ENCODE measurements around the gene TNNT2.

TNNT2 gene

GRCh38 chr1:201377611-201378092, at the start of gene TNNT2:
TNNT2 (minus strand) TSS chr1:201377680; CDS start chr1:201373254, 4,426 bp downstream.
- H3K4me1 ChIP-seq (ENCODE audit: control insufficient read depth, insufficient read depth, low read length) = peaks cover 14% of the 10 kb centered on the region
- H3K36me3 ChIP-seq (ENCODE audit: control insufficient read depth, insufficient read depth, low read length) = no peaks in the 10 kb centered on the region
- no peak within 1 kb of the TSS for H3K4me3 ChIP-seq (ENCODE audit: low read length)
- H3K9ac ChIP-seq (ENCODE audit: low read length) = no peak within 1 kb of the TSS
- peaks cover 51% of the 10 kb centered on the region for H3K27me3 ChIP-seq (ENCODE audit: control insufficient read depth, insufficient read depth, low read length)
- no peaks in the 10 kb centered on the region for H3K9me3 ChIP-seq (ENCODE audit: control insufficient read depth, low read length)

GRCh38 chr1:201426479-201427310, 49.2 kb upstream of the TNNT2 start:
- Histone ChIP-seq H3K9me3 (ENCODE audit: control insufficient read depth, low read length) (no peaks in the 10 kb centered on the region), H3K36me3 (ENCODE audit: control insufficient read depth, insufficient read depth, low read length) (no peaks in the 10 kb centered on the region), H3K9ac (ENCODE audit: low read length) (no peak overlapping the region), H3K4me3 (ENCODE audit: low read length) (no peak overlapping the region), H3K27me3 (ENCODE audit: control insufficient read depth, insufficient read depth, low read length) (no peaks in the 10 kb centered on the region), H3K4me1 (ENCODE audit: control insufficient read depth, insufficient read depth, low read length) (no peaks in the 10 kb centered on the region)

GRCh38 chr1:201424146-201424545, 46.7 kb upstream of the TNNT2 start:
- no peak overlapping the region for H3K9ac ChIP-seq (ENCODE audit: low read length)
- H3K4me1 ChIP-seq (ENCODE audit: control insufficient read depth, insufficient read depth, low read length) = no peaks in the 10 kb centered on the region
- H3K9me3 ChIP-seq (ENCODE audit: control insufficient read depth, low read length) = no peaks in the 10 kb centered on the region
- H3K27me3 ChIP-seq (ENCODE audit: control insufficient read depth, insufficient read depth, low read length) = no peaks in the 10 kb centered on the region
- no peak overlapping the region for H3K4me3 ChIP-seq (ENCODE audit: low read length)
- H3K36me3 ChIP-seq (ENCODE audit: control insufficient read depth, insufficient read depth, low read length) = no peaks in the 10 kb centered on the region

- Histone ChIP-seq H3K4me3 (ENCODE audit: low read length) (no peak overlapping the region), H3K9me3 (ENCODE audit: control insufficient read depth, low read length) (no peaks in the 10 kb centered on the region), H3K36me3 (ENCODE audit: control insufficient read depth, insufficient read depth, low read length) (no peaks in the 10 kb centered on the region), H3K27me3 (ENCODE audit: control insufficient read depth, insufficient read depth, low read length) (no peaks in the 10 kb centered on the region), H3K9ac (ENCODE audit: low read length) (no peak overlapping the region), H3K4me1 (ENCODE audit: control insufficient read depth, insufficient read depth, low read length) (no peaks in the 10 kb centered on the region)
Observed at GRCh38 chr1:201423655-201424054, 46.2 kb upstream of the TNNT2 start.

GRCh38 chr1:201422436-201423030, 45.1 kb upstream of the TNNT2 start:
- Histone ChIP-seq H3K4me1 (ENCODE audit: control insufficient read depth, insufficient read depth, low read length) (no peaks in the 10 kb centered on the region), H3K4me3 (ENCODE audit: low read length) (no peak overlapping the region), H3K9ac (ENCODE audit: low read length) (no peak overlapping the region), H3K9me3 (ENCODE audit: control insufficient read depth, low read length) (no peaks in the 10 kb centered on the region), H3K36me3 (ENCODE audit: control insufficient read depth, insufficient read depth, low read length) (no peaks in the 10 kb centered on the region), H3K27me3 (ENCODE audit: control insufficient read depth, insufficient read depth, low read length) (no peaks in the 10 kb centered on the region)

- Histone ChIP-seq H3K9ac (ENCODE audit: low read length) (no peak overlapping the region), H3K36me3 (ENCODE audit: control insufficient read depth, insufficient read depth, low read length) (no peaks in the 10 kb centered on the region), H3K4me1 (ENCODE audit: control insufficient read depth, insufficient read depth, low read length) (no peaks in the 10 kb centered on the region), H3K9me3 (ENCODE audit: control insufficient read depth, low read length) (no peaks in the 10 kb centered on the region), H3K27me3 (ENCODE audit: control insufficient read depth, insufficient read depth, low read length) (no peaks in the 10 kb centered on the region), H3K4me3 (ENCODE audit: low read length) (no peak overlapping the region)
Observed at GRCh38 chr1:201422026-201422425, 44.5 kb upstream of the TNNT2 start.

GRCh38 chr1:201421041-201421440, 43.6 kb upstream of the TNNT2 start:
- Histone ChIP-seq H3K36me3 (ENCODE audit: control insufficient read depth, insufficient read depth, low read length) (no peaks in the 10 kb centered on the region), H3K4me1 (ENCODE audit: control insufficient read depth, insufficient read depth, low read length) (no peaks in the 10 kb centered on the region), H3K9me3 (ENCODE audit: control insufficient read depth, low read length) (no peaks in the 10 kb centered on the region), H3K9ac (ENCODE audit: low read length) (no peak overlapping the region), H3K4me3 (ENCODE audit: low read length) (no peak overlapping the region), H3K27me3 (ENCODE audit: control insufficient read depth, insufficient read depth, low read length) (no peaks in the 10 kb centered on the region)

- Histone ChIP-seq H3K9ac (ENCODE audit: low read length) (no peak overlapping the region), H3K9me3 (ENCODE audit: control insufficient read depth, low read length) (no peaks in the 10 kb centered on the region), H3K27me3 (ENCODE audit: control insufficient read depth, insufficient read depth, low read length) (no peaks in the 10 kb centered on the region), H3K4me1 (ENCODE audit: control insufficient read depth, insufficient read depth, low read length) (no peaks in the 10 kb centered on the region), H3K36me3 (ENCODE audit: control insufficient read depth, insufficient read depth, low read length) (no peaks in the 10 kb centered on the region), H3K4me3 (ENCODE audit: low read length) (no peak overlapping the region)
Observed at GRCh38 chr1:201420608-201421002, 43.1 kb upstream of the TNNT2 start.

- Histone ChIP-seq H3K4me3 (ENCODE audit: low read length) (no peak overlapping the region), H3K36me3 (ENCODE audit: control insufficient read depth, insufficient read depth, low read length) (no peaks in the 10 kb centered on the region), H3K9ac (ENCODE audit: low read length) (no peak overlapping the region), H3K27me3 (ENCODE audit: control insufficient read depth, insufficient read depth, low read length) (no peaks in the 10 kb centered on the region), H3K9me3 (ENCODE audit: control insufficient read depth, low read length) (no peaks in the 10 kb centered on the region), H3K4me1 (ENCODE audit: control insufficient read depth, insufficient read depth, low read length) (no peaks in the 10 kb centered on the region)
Observed at GRCh38 chr1:201419746-201420607, 42.5 kb upstream of the TNNT2 start.

GRCh38 chr1:201419256-201419655, 41.8 kb upstream of the TNNT2 start:
- H3K36me3 ChIP-seq (ENCODE audit: control insufficient read depth, insufficient read depth, low read length) = no peaks in the 10 kb centered on the region
- no peaks in the 10 kb centered on the region for H3K4me1 ChIP-seq (ENCODE audit: control insufficient read depth, insufficient read depth, low read length)
- H3K27me3 ChIP-seq (ENCODE audit: control insufficient read depth, insufficient read depth, low read length) = no peaks in the 10 kb centered on the region
- H3K9me3 ChIP-seq (ENCODE audit: control insufficient read depth, low read length) = no peaks in the 10 kb centered on the region
- H3K9ac ChIP-seq (ENCODE audit: low read length) = no peak overlapping the region
- no peak overlapping the region for H3K4me3 ChIP-seq (ENCODE audit: low read length)

GRCh38 chr1:201418461-201418860, 41.0 kb upstream of the TNNT2 start:
- no peaks in the 10 kb centered on the region for H3K36me3 ChIP-seq (ENCODE audit: control insufficient read depth, insufficient read depth, low read length)
- H3K27me3 ChIP-seq (ENCODE audit: control insufficient read depth, insufficient read depth, low read length) = no peaks in the 10 kb centered on the region
- no peaks in the 10 kb centered on the region for H3K9me3 ChIP-seq (ENCODE audit: control insufficient read depth, low read length)
- H3K9ac ChIP-seq (ENCODE audit: low read length) = no peak overlapping the region
- H3K4me3 ChIP-seq (ENCODE audit: low read length) = no peak overlapping the region
- H3K4me1 ChIP-seq (ENCODE audit: control insufficient read depth, insufficient read depth, low read length) = no peaks in the 10 kb centered on the region
